Activated gamma-delta T cell (primary cell): ENCODE measurements around the gene CT47A1.
"Not testable (repeated sequence)": the region's sequence is repeated elsewhere in the genome, so short reads cannot be mapped to it uniquely, and the experiment has no call there.

Experiments used
- DNase-seq: peaks from one replicate; lab custom pipeline; 2025; lab: John Stamatoyannopoulos, UW
- total RNA-seq, 2 donors: gene quantifications; one replicate each; lab custom pipeline; 2026; lab: John Stamatoyannopoulos, UW

The CT47A1 gene
- total RNA-seq: 0 reads per million in 2 donors

- not testable (repeated sequence) for DNase-seq
Observed at GRCh38 chrX:120985660-120986059, at the start of gene CT47A1. TSS of gene CT47A1 (minus strand) at chrX:120985760. CDS start at chrX:120985529, 231 bp downstream.

GRCh38 chrX:121032531-121032930 lies 47.0 kb upstream of the CT47A1 start:
- DNase-seq: no peak

- DNase-seq: no peak
Observed at GRCh38 chrX:121030083-121030482, 44.5 kb upstream of the CT47A1 start.

- DNase-seq: no peak
Observed at GRCh38 chrX:121028419-121028818, 42.9 kb upstream of the CT47A1 start.

GRCh38 chrX:121014826-121015225 lies 29.3 kb upstream of the CT47A1 start:
- DNase-seq: no peak

DNA sequence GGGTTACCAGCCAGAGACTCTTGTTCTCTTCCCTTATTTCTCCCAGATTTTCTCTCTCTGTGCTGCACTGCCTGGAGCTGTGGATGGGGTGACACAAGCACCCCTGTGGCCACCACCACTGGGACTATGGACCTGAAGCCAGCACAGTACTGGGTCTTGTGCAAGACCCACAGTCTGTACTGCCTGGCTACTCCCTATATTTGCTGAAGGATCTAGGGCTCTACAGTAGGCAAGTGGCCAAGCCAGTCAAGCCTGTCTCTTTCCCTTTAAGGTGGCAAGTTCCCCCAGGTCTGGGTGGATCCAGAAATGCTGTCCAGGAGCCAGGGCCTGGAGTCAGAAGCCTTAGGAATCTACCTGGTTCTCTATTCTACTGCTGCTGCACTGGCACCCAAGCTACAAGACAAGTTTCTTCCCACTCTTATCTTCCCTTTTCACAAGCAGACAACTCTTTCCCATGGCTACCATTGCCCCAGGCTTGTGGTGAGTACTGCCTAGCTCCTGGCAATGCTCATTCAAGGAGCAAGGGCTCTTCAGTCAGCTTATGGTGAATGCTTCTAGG lies 28.4 kb upstream of the CT47A1 start:
- no peak for DNase-seq

DNA sequence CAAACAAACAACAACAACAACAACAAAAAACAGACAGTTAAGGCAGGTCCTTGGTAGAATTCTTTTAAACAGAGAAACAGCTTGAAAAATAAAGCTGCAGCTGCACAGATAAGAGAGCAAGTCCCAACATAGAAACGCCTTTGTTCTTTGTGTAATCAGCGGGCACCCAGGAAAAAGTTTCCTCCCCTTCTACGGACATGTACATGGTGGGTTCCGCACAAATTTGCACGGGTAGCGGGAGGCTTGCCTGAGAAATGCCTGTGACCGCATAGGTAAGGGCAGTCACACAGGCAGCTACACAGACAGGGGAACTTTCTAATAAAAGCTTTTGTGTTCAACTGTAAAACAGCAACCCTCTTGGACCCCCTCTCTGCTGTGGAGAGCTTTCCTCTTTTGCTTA lies 25.7 kb upstream of the CT47A1 start:
- DNase-seq: no peak

GRCh38 chrX:121010218-121010617 lies 24.7 kb upstream of the CT47A1 start:
- DNase-seq: no peak

- DNase-seq: no peak
Observed at GRCh38 chrX:121009764-121010163, 24.2 kb upstream of the CT47A1 start.

DNA sequence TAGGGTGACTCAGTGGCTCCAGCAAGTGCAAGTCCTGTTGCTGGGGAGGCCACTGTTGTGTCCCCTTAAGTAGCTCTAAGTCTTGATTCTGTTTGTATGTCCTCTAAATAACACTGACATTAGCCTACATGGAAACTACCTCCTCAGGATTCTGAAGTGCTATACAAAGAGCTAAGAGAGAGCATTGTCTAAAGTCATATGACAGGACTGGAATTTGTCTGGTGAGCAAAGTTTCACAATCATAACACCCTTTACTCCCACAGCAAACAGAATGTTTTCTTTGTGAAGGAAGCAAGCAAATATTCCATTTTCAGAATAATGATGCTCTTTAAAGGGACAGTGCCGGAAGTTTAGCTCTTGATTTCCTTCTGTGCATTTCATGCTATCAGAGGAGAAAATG lies 23.4 kb upstream of the CT47A1 start:
- no peak for DNase-seq

GRCh38 chrX:121000589-121000988 lies 15.0 kb upstream of the CT47A1 start:
- no peak for DNase-seq

DNA sequence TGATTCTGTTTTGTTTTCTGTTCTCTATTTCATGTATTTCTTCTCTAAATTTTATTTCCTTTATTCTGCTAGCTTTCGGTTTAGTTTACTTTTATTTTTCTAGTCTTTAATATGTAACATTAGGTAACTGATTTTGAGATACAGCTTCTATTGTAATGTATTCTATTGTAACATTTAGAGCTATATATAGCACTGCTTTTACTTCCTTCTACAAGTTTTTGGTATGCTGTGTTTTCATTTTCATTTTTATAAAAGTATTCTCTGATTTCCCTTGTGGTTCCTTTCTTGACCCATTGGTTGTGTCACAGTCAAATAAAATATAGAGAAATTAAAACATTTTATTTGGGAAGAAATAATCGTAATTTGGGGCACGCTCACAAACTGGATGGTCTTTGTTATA lies 13.9 kb upstream of the CT47A1 start:
- no peak for DNase-seq

GRCh38 chrX:120956500-120956899 lies 29.1 kb downstream of the CT47A1 start, which contains the start of gene CT47A7:
TSS of gene CT47A7 (minus strand) at chrX:120956600. CDS start at chrX:120956345, 255 bp downstream.
- not testable (repeated sequence) for DNase-seq
